ENCODE data around the gene TNFAIP3. TPM values are rescaled to one million over a fixed set of nuclear protein-coding genes. Genes with fewer than 3 reads are reported as not detected.

TNFAIP3 gene
- total and polyA plus RNA-seq, 2 of the 8 experiments (the other 6 are each of a cell fraction or from before 2014, with no cell fraction given): 1.6 to 2.0 TPM

DNA sequence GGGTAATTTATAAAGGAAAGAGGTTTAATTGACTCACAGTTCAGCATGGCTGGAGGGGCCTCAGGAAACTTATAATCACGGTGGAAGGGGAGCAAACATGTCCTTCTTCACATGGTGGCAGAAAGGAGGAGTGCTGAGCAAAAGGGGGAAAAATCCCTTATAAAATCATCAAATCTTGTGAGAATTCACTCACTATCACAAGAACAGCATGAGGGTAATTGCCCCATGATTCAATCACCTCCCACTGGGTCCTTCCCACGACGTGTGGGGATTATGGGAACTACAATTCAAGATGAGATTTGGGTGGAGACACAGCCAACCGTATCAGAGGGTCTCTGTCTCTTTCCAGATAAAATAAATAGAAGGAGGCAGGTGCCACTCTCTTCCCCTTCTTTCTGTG lies 48.7 kb downstream of the TNFAIP3 start:
- Histone ChIP-seq H3K14ac (ENCODE audit: insufficient read length) (no peak overlapping the region), H4K5ac (ENCODE audit: insufficient read length, low read depth, low read length) (no peak overlapping the region), H2AFZ (ENCODE audit: low read length) (no peak overlapping the region), H2BK15ac (ENCODE audit: low read length) (no peak overlapping the region), H3K4me2 (ENCODE audit: insufficient read depth in 1 of 2, low read depth in 2 of 2, low read length in 2 of 2) (no peak overlapping the region), H4K8ac (ENCODE audit: extremely low read depth, insufficient read depth, low read length) (no peak overlapping the region), H2BK12ac (ENCODE audit: low read depth, low read length) (no peak overlapping the region), H2AK5ac (ENCODE audit: low read depth, low read length) (no peak overlapping the region), H4K20me1 (replicated peaks in 1 of 2; ENCODE audit: control insufficient read depth in 1 of 2, insufficient read depth in 2 of 2, low read length in 2 of 2) (no peaks in the 10 kb centered on the region), H3K4me3 (ENCODE audit: extremely low read depth in 1 of 4, insufficient read depth in 2 of 4, low read depth in 3 of 4, low read length in 4 of 4) (no peak overlapping the region), H2BK120ac (replicated peaks; ENCODE audit: low read depth, low read length) (no peak overlapping the region), H3K18ac (ENCODE audit: extremely low read depth, low read length) (no peak overlapping the region), H3K4me1 (replicated peaks in 1 of 4; ENCODE audit: control insufficient read depth in 3 of 4, insufficient read depth in 4 of 4, low read length in 3 of 4) (no peaks in the 10 kb centered on the region), H3K23ac (ENCODE audit: insufficient read length) (no peak overlapping the region), H3K79me1 (ENCODE audit: low read depth, low read length) (no peaks in the 10 kb centered on the region), H3K9ac (replicated peaks in 1 of 4; ENCODE audit: extremely low read depth in 1 of 4, low read depth in 3 of 4, low read length in 3 of 4) (no peak overlapping the region), H3K9me3 (ENCODE audit: insufficient read depth in 2 of 2, low read depth in 1 of 2, low read length in 1 of 2) (no peaks in the 10 kb centered on the region), H3K27ac (ENCODE audit: low read depth, low read length) (no peak overlapping the region), H2BK5ac (ENCODE audit: low read depth, low read length) (no peak overlapping the region), H3K4ac (replicated peaks; ENCODE audit: insufficient read length, low read depth, low read length) (no peak overlapping the region), H2BK20ac (ENCODE audit: low read length) (no peak overlapping the region), H3K27me3 (replicated peaks in 1 of 4; ENCODE audit: control insufficient read depth in 3 of 4, extremely low read depth in 1 of 4, insufficient read depth in 3 of 4, low read length in 3 of 4) (no peaks in the 10 kb centered on the region), H3K56ac (replicated peaks; ENCODE audit: insufficient read length, low read depth, low read length) (no peak overlapping the region), H3K23me2 (ENCODE audit: low read depth, low read length) (no peaks in the 10 kb centered on the region), H3K36me3 (ENCODE audit: control insufficient read depth in 2 of 4, insufficient read depth in 4 of 4, low read length in 3 of 4) (no peaks in the 10 kb centered on the region), H4K91ac (replicated peaks; ENCODE audit: insufficient read length, low read length) (no peak overlapping the region), H3K79me2 (ENCODE audit: control insufficient read depth in 1 of 2, insufficient read depth in 2 of 2, low read length in 2 of 2) (no peaks in the 10 kb centered on the region)
- ChIA-PET POLR2A (ENCODE audit: partially characterized antibody) (no interaction called here), CTCF (ENCODE audit: partially characterized antibody) (interaction anchor here (0.5 to 0.6 kb wide), 2 partner anchors 125 to 1056 kb away, joined by 3 read pairs; no protein-coding TSS in a partner anchor)
- WGBS, 2 experiments (ENCODE audit: extremely low coverage in 1 of 2, insufficient coverage in 1 of 2, insufficient read length in 1 of 2, insufficient replicate concordance in 2 of 2, low coverage in 1 of 2, low lambda C conversion rate in 2 of 2, missing lambda C conversion rate in 1 of 2): 76% methylated on average over 4 of the region's 4 CpGs; no CpG with 5 or more reads in 1 of the 2 experiments
- no peak for FAIRE-seq
- no peak for DNase-seq (ENCODE audit: low read depth in 1 of 2, low spot score in 2 of 2)
- TF ChIP-seq CREB1 (IDR thresholded peaks at IDR 0.05) (no peak), SP4 (IDR thresholded peaks at IDR 0.05; ENCODE audit: low read length) (no peak), CHD2 (IDR thresholded peaks at IDR 0.05; ENCODE audit: low read length) (no peak), GABPA (IDR thresholded peaks at IDR 0.05; ENCODE audit: borderline replicate concordance, insufficient read depth, low read length) (no peak), KDM5A (IDR thresholded peaks at IDR 0.05; ENCODE audit: low read length) (no peak), NANOG (IDR thresholded peaks at IDR 0.05; ENCODE audit: insufficient read depth, low read depth, low read length, poor library complexity, severe bottlenecking) (no peak), RXRA (IDR thresholded peaks at IDR 0.05; ENCODE audit: insufficient read depth, low read depth, low read length) (no peak), RBBP5 (IDR thresholded peaks at IDR 0.05; ENCODE audit: borderline replicate concordance, low read depth, low read length) (no peak), TCF12 (IDR thresholded peaks at IDR 0.05; ENCODE audit: low read depth, low read length) (no peak), TAF1 (IDR thresholded peaks at IDR 0.05; ENCODE audit: low read depth, low read length) (no peak)
- TF ChIP-seq, protein P1, sequence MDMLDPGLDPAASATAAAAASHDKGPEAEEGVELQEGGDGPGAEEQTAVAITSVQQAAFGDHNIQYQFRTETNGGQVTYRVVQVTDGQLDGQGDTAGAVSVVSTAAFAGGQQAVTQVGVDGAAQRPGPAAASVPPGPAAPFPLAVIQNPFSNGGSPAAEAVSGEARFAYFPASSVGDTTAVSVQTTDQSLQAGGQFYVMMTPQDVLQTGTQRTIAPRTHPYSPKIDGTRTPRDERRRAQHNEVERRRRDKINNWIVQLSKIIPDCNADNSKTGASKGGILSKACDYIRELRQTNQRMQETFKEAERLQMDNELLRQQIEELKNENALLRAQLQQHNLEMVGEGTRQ (IDR thresholded peaks at IDR 0.05; ENCODE audit: low read length): no peak
